ENCODE results near the gene LSAMP. TPM values are rescaled to one million over a fixed set of nuclear protein-coding genes. Genes with fewer than 3 reads are reported as not detected.

LSAMP gene
- total RNA-seq, 4 donors from 2014 or later = 0.30 to 5.5 (median 1.4) TPM

- DNase-seq = no peak
- whole genome bisulfite sequencing, 2 donors = 78 to 82% methylated on average over 3 of the region's 3 CpGs
- Histone ChIP-seq H3K27ac (no peak overlapping the region), H3K27me3 (no peaks in the 10 kb centered on the region), H3K4me1 (peaks cover 0 to 12% (median 0%) of the 10 kb centered on the region in 3 donors), H3K4me3 (no peak overlapping the region), H3K36me3 (no peaks in the 10 kb centered on the region), H3K9me3 (no peaks in the 10 kb centered on the region)
- TF ChIP-seq POLR2A (IDR thresholded peaks at IDR 0.05) (no peak), CTCF (IDR thresholded peaks at IDR 0.05) (no peak)
- intact Hi-C loops (cut with DNase I) = no loop called here
Measured at GRCh38 chr3:115822579-115822978, 622.7 kb downstream of the LSAMP start.

- TF ChIP-seq POLR2A (IDR thresholded peaks at IDR 0.05) = no peak
- peak; percentile 79 to 92 (median 86) for TF ChIP-seq CTCF (IDR thresholded peaks at IDR 0.05)
- peak; percentile 8 for DNase-seq
- no peaks in the 10 kb centered on the region for H3K9me3 ChIP-seq
- no peak overlapping the region for H3K27ac ChIP-seq
- intact Hi-C loops (cut with DNase I) = no loop called here
- 40 to 46% methylated on average over 6 of the region's 6 CpGs for WGBS, 2 donors
- peaks cover 0 to under 1% (median 0%) of the 10 kb centered on the region in 3 donors for H3K4me1 ChIP-seq
- H3K36me3 ChIP-seq = no peaks in the 10 kb centered on the region
- H3K4me3 ChIP-seq = no peak overlapping the region
- no peaks in the 10 kb centered on the region for H3K27me3 ChIP-seq
Measured at GRCh38 chr3:115819785-115820384, 625.4 kb downstream of the LSAMP start.

- Histone ChIP-seq H3K4me1 (no peaks in the 10 kb centered on the region), H3K4me3 (no peak overlapping the region), H3K9me3 (no peaks in the 10 kb centered on the region), H3K36me3 (no peaks in the 10 kb centered on the region), H3K27me3 (peaks cover 0 to 8% (median 0%) of the 10 kb centered on the region in 4 donors), H3K27ac (no peak overlapping the region)
- TF ChIP-seq CTCF (IDR thresholded peaks at IDR 0.05) = peak; percentile 75 to 98 (median 88)
- TF ChIP-seq POLR2A (IDR thresholded peaks at IDR 0.05) = no peak
- 12 to 13% methylated on average over 8 of the region's 8 CpGs for WGBS, 2 donors
- intact Hi-C loops (cut with DNase I) = no loop called here
- DNase-seq = no peak
Measured at GRCh38 chr3:115814778-115815380, 630.4 kb downstream of the LSAMP start.

GRCh38 chr3:115814006-115814405, 631.3 kb downstream of the LSAMP start:
- Histone ChIP-seq H3K9me3 (no peaks in the 10 kb centered on the region), H3K27me3 (peaks cover 0 to 8% (median 0%) of the 10 kb centered on the region in 4 donors), H3K4me3 (no peak overlapping the region), H3K4me1 (no peaks in the 10 kb centered on the region), H3K27ac (no peak overlapping the region), H3K36me3 (no peaks in the 10 kb centered on the region)
- no peak for TF ChIP-seq CTCF (IDR thresholded peaks at IDR 0.05)
- no peak for TF ChIP-seq POLR2A (IDR thresholded peaks at IDR 0.05)
- intact Hi-C loops (cut with DNase I) = no loop called here
- DNase-seq = no peak

GRCh38 chr3:115808816-115809215, 636.5 kb downstream of the LSAMP start:
- no peak overlapping the region for H3K27ac ChIP-seq
- no peak for DNase-seq
- H3K9me3 ChIP-seq = no peaks in the 10 kb centered on the region
- H3K4me3 ChIP-seq = no peak overlapping the region
- peaks cover 0 to 4% (median 0%) of the 10 kb centered on the region in 4 donors for H3K27me3 ChIP-seq
- intact Hi-C loops (cut with DNase I) = no loop called here
- 97 to 100% methylated on average over 2 of the region's 2 CpGs for WGBS, 2 donors
- no peaks in the 10 kb centered on the region for H3K36me3 ChIP-seq
- H3K4me1 ChIP-seq = peaks cover 0 to 5% (median 4%) of the 10 kb centered on the region in 3 donors
- no peak for TF ChIP-seq POLR2A (IDR thresholded peaks at IDR 0.05)
- TF ChIP-seq CTCF (IDR thresholded peaks at IDR 0.05) = no peak

All from esophagus squamous epithelium (tissue), 5 donors.